Putamen (tissue), 1 donor: Measurements from ENCODE around the gene LGR4.
"Not testable (repeated sequence)": the region's sequence is repeated elsewhere in the genome, so short reads cannot be mapped to it uniquely, and the experiment has no call there.

Experiments
- DNase-seq: peaks from one replicate; pipeline ENCODE4 v3.0.0-alpha.2; 2016; ENCODE audit warnings: low spot score

The LGR4 gene

GRCh38 chr11:27458182-27458581, 14.4 kb downstream of the LGR4 start:
- DNase-seq, result no peak

DNA sequence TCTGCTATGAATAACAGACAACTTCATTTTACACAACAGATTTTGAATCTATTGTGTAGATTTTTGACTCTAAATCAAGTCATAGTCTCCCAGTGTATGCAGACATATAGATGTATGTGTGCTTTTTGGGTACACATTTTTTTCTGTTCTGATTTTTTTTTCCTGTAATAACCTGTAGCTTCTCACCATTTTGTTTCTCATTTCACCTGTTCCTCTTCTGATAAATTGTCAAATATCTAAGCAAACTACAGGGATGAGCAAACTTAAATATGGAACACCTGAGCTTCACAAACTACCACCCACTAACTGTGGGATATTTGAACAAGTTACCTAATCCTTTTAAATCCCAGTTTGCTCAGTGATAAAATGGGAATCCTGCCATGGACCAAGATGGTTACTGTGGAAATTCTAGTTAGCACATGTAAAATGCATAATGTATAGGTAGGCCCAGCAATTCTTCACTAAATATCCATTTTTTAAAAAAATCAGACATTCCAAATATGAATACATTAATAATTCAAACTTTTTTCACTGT, 15.7 kb downstream of the LGR4 start:
- no peak for DNase-seq

DNA sequence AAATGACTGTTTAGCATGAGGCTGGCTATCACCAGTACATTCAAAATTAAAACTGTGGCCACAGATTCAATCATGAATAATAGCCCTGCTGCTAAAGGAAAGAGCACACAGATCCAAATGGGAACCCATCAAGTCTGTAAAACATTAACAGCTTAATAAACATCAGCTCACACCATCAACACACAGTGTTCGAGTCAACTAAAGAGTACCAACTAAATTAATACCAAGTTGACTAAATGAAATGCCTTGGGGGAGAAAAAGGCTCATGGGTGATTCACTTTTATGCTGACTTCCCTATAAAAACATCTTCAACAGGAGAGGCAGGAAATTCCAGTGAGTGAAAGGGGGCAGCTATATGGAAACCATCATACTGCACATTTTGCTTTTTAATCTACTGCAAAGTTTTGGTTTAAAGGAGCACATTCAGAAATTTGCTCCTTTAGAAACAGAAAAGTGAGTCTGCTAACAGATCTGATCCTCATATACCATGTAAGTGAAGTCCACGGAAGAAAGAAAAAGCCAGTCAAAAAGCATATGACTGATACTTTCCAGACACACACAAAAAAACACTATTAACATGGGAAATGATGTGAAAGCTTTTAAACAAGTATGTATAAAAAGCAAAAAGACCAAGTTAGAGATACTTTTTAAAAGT, 16.3 kb downstream of the LGR4 start:
- DNase-seq, result no peak

- DNase-seq, result no peak
Observed at GRCh38 chr11:27455667-27456066, 16.9 kb downstream of the LGR4 start.

- no peak for DNase-seq
Observed at GRCh38 chr11:27453701-27454100, 18.9 kb downstream of the LGR4 start.

GRCh38 chr11:27452147-27452546, 20.4 kb downstream of the LGR4 start:
- DNase-seq, result no peak

DNA sequence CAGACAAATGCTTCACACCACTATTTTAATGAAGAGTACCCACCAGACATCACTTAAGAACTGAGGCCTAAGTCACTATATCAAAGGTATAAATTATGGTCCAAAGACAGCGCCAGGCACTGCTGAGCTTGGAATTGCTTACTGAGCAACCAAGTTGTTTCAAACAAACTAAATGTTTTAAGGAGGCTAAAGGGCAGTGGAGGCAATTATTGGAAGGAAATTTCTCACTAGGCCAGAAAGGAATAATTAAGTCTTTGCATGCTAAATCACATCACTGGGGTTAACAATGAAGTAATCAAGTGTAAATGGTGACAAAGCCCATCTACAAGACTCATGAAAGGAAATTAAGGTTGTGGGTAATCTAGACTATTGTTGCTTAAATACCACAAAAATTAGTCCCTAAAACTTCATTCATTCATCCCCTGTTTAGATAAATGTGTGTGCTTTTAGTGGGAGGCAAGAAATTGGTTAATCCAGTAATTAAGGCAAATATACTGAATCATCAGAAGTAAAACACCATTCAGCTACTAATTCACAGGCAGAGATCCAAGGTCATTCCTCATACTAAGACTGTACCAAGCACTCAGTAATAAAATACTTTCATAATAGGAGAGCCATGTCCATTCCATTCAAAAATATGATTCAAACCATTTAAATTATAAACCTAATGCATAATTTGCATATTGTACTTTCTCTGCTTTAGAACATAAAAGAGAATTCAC, 21.2 kb downstream of the LGR4 start:
- DNase-seq, result no peak

- DNase-seq, result not testable (repeated sequence)
Observed at GRCh38 chr11:27448184-27448540, 24.4 kb downstream of the LGR4 start.

GRCh38 chr11:27447288-27448183, 25.1 kb downstream of the LGR4 start:
- no peak for DNase-seq

DNA sequence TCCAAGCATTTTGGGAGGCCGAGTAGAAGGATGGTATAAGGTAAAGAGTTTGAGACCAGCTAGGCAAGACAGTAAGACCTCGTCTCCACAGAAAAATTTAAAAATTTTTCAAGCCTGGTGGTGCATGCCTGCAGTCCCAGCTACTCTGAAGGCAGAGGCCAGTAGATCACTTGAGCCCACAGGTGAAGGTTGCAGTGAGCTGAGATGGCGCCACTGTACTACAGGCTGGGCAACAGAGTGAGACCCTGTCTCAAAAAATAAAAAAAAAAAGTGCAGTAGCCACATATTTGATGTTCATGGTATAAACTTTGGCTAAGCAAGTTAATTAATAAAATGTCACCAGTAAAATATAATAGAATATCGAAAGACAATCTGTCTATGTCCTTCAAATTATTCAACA, 27.0 kb downstream of the LGR4 start:
- no peak for DNase-seq

DNA sequence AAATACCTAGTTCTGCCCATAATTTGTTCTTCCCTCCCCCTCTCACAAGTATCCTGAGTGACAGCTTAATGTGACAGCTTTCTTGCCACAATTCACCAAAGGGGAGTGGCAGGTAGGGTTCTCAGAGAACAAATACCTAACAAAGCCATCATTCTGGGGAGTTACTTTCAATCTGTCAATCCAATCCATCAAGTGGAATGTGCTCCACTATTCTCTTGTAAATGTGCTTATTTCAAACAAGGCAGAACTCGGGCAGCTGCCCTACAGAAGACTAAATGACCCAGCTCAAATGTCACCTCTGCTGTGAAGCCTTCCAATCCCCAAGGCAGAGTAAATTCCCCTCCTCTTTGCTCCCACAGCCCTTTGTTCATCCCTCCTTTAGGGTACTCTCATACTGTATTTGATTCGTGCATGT, 27.8 kb downstream of the LGR4 start:
- peak; percentile 45 for DNase-seq

DNA sequence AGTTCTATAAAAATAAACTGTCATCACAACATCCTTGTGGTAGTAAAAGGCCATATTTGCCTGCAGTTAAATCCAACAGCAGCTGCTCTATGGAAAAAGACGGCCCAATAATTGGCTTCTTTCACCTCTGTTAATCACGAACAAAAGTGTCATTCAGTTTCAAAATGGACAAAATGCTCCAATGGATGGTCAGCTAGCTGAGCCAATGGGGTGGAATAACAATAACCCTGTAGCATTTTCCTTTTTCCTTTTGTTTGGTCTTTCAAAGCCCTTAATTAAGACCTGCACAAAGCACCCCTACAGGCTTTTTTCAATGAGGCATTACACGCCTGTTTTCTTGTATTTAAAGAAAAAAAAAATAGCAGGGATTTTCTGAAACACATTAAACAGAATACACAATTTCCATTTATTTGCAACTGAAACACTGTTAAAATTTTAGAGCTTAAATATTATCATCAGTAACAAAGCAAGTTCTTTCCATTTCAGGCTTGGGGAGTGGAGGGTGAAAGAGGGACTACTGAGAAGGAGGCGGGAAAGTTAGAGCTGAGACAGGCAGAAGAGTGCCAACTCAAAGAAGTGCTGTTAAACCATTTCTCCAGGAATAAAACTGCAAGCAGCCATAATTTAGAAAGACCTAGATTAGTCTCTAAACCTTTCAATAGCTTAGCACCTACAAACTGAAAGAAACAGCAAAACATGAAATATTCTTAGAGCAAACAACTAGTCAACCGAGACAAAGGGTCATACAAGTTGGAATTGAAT, 28.7 kb downstream of the LGR4 start:
- peak; percentile 88 for DNase-seq

DNA sequence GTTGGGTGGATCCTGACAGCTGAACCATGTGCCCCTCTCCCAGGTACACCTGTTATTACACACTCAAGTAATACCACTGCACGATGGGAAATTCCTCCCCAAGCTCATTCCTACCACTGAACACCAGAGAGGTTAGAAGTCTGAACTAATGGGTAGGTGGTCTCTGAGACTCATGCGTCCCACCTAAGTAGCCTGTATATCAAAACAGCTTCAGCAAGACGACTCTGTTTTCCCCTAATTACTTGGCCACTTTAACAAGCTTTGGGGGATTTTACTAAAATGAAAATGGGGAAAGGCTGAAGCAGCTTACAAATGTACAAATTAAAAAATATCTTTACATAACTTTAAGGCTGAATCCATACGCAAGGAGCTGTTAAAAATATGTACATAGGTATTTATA, 29.4 kb downstream of the LGR4 start:
- no peak for DNase-seq

GRCh38 chr11:27440090-27440489, 32.5 kb downstream of the LGR4 start:
- DNase-seq, result no peak

DNA sequence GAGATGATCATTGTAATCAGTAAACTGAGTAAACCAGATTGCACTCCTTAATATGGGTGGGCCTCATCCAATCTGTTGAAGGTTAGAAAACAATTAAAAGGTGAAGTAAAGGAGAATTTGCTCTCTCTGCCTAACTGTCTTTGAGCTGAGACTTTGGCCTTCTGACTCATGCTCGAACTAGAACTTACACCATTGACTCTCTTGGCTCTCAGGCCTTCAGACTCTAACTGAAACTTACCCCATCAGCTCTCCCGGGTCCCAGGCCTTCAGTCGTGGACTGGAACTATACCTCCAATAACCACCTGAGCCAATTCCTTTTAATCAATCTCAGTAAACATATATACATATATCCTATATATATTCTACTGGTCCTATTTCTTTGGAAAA, 34.0 kb downstream of the LGR4 start:
- DNase-seq, result no peak

DNA sequence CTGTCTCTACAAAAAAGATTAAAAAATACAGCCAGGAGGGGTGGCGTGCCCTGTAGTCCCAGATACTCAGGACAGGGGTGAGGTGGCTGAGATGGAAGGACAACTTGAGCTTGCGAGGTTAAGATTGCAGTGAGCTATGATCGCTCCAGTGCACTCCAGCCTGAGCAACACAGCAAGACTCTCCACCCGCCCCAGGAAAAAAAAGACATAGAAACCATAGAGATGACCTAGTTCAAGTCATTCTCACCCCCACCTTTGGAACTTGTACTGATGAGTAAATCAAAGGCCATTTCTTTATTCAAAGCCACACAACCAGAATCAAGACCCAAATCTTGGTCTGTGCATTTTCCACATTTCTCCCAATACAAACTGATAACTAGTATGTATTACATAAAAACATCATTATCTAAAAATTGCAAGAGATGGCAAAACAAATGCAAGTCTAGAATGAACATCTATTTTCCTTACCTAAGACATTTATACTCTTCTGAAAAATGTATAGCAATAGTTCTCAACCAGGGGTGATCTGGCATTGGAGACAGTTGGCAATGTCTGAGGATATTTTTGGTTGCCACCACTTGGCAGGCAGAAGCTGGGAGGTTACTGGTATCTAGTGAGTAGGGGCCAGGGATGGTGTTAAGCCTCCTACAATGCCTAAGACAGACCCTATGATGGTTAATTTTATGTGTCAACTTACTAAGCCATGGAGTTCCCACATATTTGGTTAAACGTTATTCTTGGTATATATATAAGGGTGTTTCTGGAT, 34.6 kb downstream of the LGR4 start:
- DNase-seq, result no peak

- DNase-seq, result no peak
Observed at GRCh38 chr11:27436916-27437315, 35.7 kb downstream of the LGR4 start.

DNA sequence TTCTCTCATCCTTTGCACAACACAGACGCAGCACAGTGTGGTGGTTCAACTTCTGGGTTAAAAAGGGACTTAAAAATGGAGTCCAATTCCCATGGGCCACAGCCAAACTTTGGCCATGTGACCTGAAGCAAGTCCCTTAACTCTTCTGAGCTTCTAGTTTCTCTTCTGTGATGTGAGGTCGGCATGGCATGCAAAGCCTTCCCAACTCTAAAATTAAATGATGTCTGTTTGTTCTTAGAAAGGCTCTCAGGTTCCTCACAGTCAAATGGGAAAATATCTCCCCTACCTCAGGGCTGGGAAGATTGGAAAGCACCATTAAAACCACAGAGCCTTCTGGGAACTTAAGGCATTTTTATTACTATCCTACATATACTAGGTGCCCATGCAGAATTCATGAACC, 38.8 kb downstream of the LGR4 start:
- DNase-seq, result no peak

DNA sequence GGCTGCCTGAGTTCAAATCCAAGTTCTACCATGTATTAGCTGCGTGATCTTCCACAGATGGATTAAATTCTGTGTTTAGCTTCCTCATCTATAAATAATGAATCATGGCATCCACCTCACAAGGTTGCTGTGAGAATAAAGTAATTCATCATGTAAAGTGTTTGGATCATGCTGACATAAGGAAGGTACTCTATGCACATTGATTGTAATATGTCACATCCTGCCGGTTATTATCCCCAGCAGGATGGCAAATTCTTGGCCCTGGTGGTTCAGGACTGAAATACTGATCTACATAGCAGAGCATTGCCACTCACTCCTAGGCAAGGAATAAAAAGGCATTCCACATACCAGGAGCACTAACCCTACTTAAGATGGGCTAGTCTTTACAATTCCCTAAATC, 40.8 kb downstream of the LGR4 start:
- no peak for DNase-seq

DNA sequence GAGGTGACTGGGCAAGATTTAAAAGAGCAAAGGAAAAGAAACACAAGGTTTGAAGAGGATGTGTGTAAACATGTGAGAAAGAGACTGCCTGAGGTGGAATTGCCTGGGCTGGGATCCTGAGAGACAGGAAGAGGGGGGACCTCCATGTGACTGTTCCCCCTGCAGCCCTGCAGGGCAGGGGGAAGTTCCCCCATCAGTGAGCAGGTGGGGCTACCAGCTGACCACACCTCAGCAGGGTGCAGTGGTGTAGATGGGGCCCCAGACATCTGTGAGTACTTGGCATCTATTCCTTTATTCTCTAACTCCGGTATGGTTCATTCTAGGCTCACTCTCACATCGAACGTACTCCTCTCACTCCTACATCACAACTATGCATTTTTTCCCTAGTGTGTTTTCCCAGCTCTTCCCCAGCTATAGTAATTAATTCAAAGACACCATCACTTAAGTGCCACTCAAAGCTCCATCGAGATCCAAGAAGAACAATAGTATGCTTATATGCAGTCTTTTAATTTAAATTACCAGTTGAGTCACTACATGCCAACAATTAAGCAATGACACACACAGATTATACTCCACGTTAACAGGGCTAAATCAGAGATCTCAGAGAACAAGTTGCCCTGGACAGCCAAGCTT, 42.7 kb downstream of the LGR4 start:
- no peak for DNase-seq
